ENCODE data around the gene CPEB3. TPM values are rescaled to one million over a fixed set of nuclear protein-coding genes. Genes with fewer than 3 reads are reported as not detected.

CPEB3 gene
- total and polyA plus RNA-seq, 12 donors: 0.71 to 17.6 (median 13.3) TPM

DNA sequence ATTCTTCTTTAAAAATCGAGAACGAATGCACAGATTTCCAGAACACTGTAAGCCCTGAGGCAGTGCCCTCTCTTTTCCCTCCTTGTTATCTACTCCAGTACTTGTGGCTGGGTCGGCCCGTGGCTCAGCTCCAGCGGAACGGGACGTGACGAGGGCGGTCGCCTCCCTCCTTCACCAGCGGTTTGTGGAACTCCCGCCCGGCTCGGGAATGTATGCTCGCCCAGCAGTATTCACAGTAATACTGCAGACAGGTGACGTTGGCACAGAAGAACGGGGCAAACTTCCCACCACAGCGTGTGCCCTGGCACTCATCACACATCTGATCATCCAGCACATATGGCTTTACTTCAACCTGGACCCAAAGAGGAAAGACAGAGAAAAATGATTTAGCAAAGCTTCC, 238.8 kb downstream of the CPEB3 start:
- 42 to 63% methylated on average over 18 of the region's 18 CpGs for WGBS, 2 donors
- intact Hi-C loops (cut with DNase I): no loop called here
- DNase-seq (peak; percentile 63 to 80), ATAC-seq (peak; percentile 78 to 95 (median 89))
- Histone ChIP-seq H3K4me3 (no peak overlapping the region), H3K4me1 (peaks cover 0 to 38% (median 5%) of the 10 kb centered on the region in 9 donors), H3K27ac (peak overlapping the region in 7 of 10 donors; percentile 17 to 64 (median 40)), H3K36me3 (peaks cover 0 to 52% (median 6%) of the 10 kb centered on the region in 9 donors), H3K9me3 (no peaks in the 10 kb centered on the region), H3K27me3 (no peaks in the 10 kb centered on the region)
- TF ChIP-seq, protein P1, sequence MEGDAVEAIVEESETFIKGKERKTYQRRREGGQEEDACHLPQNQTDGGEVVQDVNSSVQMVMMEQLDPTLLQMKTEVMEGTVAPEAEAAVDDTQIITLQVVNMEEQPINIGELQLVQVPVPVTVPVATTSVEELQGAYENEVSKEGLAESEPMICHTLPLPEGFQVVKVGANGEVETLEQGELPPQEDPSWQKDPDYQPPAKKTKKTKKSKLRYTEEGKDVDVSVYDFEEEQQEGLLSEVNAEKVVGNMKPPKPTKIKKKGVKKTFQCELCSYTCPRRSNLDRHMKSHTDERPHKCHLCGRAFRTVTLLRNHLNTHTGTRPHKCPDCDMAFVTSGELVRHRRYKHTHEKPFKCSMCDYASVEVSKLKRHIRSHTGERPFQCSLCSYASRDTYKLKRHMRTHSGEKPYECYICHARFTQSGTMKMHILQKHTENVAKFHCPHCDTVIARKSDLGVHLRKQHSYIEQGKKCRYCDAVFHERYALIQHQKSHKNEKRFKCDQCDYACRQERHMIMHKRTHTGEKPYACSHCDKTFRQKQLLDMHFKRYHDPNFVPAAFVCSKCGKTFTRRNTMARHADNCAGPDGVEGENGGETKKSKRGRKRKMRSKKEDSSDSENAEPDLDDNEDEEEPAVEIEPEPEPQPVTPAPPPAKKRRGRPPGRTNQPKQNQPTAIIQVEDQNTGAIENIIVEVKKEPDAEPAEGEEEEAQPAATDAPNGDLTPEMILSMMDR (IDR thresholded peaks at IDR 0.05): no peak

DNA sequence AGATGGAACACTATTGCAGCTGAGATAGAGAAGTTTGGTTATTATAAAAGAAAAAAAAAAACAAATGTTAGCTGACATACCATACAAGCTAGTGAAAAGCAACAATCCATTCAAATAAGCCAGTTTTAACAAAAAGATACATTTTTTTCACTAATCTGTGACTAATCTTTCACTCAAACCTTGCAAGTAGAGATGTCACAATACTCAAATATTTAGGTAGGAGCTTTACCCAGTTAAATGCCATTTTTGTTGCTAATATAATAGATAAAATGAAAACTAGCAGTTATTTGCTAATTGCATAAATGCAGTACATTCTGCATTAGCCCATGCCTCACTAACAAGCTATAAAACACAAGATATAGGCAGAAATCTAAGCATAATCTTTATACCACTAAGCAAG, 243.7 kb downstream of the CPEB3 start:
- intact Hi-C loops (cut with DNase I): no loop called here
- Histone ChIP-seq H3K9me3 (no peaks in the 10 kb centered on the region), H3K27ac (no peak overlapping the region), H3K4me3 (no peak overlapping the region), H3K27me3 (no peaks in the 10 kb centered on the region), H3K36me3 (peaks cover 0 to 28% (median 6%) of the 10 kb centered on the region in 9 donors), H3K4me1 (peaks cover 0 to 34% (median 5%) of the 10 kb centered on the region in 9 donors)
- TF ChIP-seq, protein P1 (IDR thresholded peaks at IDR 0.05): no peak
- DNase-seq (no peak), ATAC-seq (no peak)

DNA sequence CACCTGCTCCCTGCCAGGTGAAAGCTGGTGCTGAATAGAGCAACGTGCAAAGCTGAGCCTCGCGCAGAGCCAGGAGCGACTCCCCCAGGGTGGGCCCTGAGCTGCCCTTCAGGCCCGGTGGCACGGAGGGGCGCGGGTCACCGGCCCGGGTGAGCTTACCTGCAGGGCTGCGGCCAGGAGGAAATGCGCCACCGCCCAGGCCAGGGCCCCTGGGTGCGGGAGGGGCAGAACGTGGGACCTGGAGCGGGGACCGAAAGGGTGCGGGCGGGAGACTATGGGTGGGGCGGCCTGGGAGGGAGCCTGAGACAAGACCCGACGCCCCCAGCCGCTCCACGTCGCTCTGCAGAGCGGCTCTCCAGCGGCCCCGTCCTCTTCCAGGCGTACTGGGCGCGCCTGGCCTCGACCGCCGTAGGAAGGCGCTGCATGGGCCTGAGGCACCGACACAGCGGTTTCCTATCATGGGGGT, 245.2 kb downstream of the CPEB3 start:
- intact Hi-C loops (cut with DNase I): no loop called here
- H3K9me3 ChIP-seq: no peaks in the 10 kb centered on the region
- no peak overlapping the region for H3K27ac ChIP-seq
- peaks cover 0 to 13% (median 0%) of the 10 kb centered on the region in 9 donors for H3K36me3 ChIP-seq
- no peaks in the 10 kb centered on the region for H3K27me3 ChIP-seq
- TF ChIP-seq, protein P1 (IDR thresholded peaks at IDR 0.05): no peak
- 42 to 43% methylated on average over 33 to 37 of the region's 37 CpGs for WGBS, 2 donors
- no peak overlapping the region for H3K4me3 ChIP-seq
- H3K4me1 ChIP-seq: peaks cover 0 to 18% (median 0%) of the 10 kb centered on the region in 9 donors
- DNase-seq (no peak), ATAC-seq (peak in 3 of 8 donors; percentile 9 to 62 (median 38))

DNA sequence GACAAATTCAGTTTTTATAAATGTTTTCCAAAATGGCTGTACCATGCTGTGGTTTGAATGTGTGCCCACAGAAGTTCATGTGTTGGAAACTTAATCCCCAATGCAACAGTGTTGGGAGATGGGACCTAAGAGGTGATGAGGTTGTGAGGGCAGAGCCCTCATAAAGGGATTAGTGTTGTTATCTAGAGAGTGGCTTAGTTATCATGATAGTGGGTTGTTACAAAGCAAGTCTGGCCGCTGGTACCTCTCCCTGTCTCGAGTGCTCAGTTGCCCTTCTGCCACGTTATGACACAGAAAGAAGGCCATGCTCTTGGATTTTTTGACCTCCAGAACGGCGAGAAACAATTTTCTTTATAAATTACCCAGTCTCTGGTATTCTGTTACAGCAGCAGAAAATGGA, 248.3 kb downstream of the CPEB3 start:
- ATAC-seq: no peak
- intact Hi-C loops (cut with DNase I): no loop called here

More for the DNA sequence above, 248.3 kb downstream of the CPEB3 start:
- Histone ChIP-seq H3K27ac (no peak overlapping the region), H3K4me1 (peaks cover 0 to 8% (median 0%) of the 10 kb centered on the region in 9 donors), H3K9me3 (no peaks in the 10 kb centered on the region), H3K27me3 (no peaks in the 10 kb centered on the region), H3K4me3 (no peak overlapping the region), H3K36me3 (peaks cover 0 to 4% (median 0%) of the 10 kb centered on the region in 9 donors)
- DNase-seq: no peak
- TF ChIP-seq, protein P1 (IDR thresholded peaks at IDR 0.05): no peak
- 54 to 67% methylated on average over 5 of the region's 5 CpGs for WGBS, 2 donors

All from heart right ventricle (tissue), 16 donors.